Activated CD4-positive, alpha-beta T cell treated with anti-CD3 and anti-CD28 coated beads for 4 hours (primary cell): ENCODE measurements around the gene SLC17A3.

ENCODE experiments used
- DNase-seq, 2 donors: peaks; one replicate each; pipeline ENCODE4 v3.0.0-alpha.2; 2020

The SLC17A3 gene, protein sequence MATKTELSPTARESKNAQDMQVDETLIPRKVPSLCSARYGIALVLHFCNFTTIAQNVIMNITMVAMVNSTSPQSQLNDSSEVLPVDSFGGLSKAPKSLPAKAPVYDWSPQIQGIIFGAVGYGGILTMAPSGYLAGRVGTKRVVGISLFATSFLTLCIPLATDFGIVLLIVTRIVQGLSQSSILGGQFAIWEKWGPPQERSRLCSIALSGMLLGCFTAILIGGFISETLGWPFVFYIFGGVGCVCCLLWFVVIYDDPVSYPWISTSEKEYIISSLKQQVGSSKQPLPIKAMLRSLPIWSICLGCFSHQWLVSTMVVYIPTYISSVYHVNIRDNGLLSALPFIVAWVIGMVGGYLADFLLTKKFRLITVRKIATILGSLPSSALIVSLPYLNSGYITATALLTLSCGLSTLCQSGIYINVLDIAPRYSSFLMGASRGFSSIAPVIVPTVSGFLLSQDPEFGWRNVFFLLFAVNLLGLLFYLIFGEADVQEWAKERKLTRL

GRCh38 chr6:25874118-25874517 lies at the start of gene SLC17A3:
Gene SLC17A3, minus strand, starts transcription at chr6:25874243. Its CDS starts 5,856 bp downstream, at chr6:25868387.
- DNase-seq = no peak

- DNase-seq = no peak
These were observed 48.3 kb upstream of the SLC17A3 start for GRCh38 chr6:25922301-25922700.

GRCh38 chr6:25921525-25922203 lies 47.6 kb upstream of the SLC17A3 start:
- DNase-seq = no peak

DNA sequence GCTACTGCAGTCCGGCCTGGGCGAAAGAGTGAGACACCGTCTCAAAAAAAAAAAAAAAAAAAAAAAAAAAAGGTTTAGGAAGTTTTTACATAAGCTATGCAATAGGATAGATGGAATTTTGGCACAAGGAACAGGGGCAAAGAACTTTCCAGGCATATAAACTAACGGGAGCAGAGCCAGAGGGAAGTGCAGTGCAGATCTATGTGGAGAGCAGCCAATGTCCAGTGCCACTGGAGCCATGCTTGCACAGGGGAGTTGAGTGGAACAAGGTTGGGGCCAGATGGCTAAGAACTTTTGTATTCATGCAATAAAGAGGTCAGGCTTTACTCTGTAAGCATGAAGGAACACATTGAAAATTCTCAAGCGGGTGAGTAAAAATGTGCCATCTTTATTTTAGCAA lies 45.6 kb upstream of the SLC17A3 start:
- no peak for DNase-seq

DNA sequence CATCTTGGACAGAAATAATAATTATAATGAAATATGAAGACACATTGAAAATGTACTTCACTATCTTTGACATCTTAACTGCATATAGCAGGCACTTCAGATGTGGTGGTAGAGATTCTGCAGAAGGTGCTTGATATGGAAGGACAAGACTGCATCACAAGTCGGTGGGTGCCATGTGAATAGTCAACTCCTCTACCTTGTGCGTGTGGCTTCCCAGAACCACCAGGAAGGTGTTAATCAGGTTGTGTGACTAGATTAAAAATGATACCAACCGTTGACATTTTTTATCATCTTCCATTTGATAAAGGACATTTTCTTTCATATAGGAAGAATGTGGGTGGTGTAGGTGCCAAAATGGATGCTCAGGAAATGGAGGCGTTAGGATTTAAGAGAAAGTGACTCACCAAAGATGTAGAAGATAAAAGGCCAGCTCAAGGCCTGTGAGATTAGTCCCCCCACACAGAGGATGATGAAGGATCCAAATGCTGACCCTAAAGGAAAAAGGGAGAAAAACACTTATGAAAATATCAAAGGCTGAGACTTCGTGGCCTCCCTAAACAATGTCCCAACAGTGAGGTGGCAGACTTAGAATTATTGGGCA lies 44.1 kb upstream of the SLC17A3 start:
- DNase-seq = no peak

DNA sequence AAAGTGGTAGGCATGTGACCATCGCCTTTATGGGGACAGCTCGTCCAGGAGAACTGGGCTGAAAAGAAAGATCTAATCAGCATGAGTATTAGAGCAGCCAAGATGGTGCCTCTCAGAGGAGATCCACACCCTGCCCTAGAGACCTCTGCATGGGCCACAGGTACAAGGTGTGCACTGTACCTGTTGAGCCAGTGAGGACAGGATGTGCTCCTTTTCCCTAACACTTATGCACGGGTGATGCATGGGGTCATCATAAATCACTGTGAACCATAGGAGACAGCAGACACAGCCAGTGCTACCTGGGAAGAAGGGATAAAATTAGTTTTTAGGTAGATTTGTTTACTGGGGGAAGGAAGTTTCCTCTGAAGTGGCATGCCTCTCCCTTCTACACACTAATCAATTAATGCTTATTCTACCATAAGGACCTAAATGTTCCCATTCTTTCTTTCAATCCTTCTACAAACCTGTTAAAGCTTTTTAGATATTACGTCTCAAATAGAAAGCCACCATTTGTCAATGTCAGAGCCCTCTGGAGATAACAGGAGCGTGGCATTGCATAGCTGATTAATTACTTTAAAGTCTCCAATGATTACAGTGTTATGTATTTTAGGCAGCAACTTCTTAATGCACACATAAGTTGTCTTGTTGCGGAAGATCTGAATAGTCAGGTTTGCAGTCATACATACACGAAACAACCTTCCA lies 42.9 kb upstream of the SLC17A3 start:
- no peak for DNase-seq

DNA sequence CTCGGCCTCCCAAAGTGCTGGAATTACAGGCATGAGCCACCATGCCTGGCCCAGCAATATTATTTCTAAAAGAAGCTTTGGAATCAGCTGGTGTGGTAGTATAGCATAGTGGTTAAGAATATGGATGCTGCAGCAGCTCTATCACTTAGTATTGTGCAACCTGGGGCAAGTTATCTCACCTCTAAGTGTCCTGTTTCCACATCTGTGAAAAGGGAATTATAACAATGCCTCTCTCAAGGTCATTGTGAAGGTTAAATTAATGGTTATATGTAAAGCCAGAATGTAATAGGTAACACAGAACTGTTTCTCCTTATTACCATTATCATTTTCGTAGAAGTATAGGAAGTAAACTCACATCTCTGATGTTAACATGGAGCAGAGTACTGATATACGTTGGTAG lies 42.3 kb upstream of the SLC17A3 start:
- DNase-seq = no peak

- no peak for DNase-seq
These were observed 39.7 kb upstream of the SLC17A3 start for GRCh38 chr6:25913741-25914140.

GRCh38 chr6:25911351-25911750 lies 37.3 kb upstream of the SLC17A3 start:
- DNase-seq = no peak

DNA sequence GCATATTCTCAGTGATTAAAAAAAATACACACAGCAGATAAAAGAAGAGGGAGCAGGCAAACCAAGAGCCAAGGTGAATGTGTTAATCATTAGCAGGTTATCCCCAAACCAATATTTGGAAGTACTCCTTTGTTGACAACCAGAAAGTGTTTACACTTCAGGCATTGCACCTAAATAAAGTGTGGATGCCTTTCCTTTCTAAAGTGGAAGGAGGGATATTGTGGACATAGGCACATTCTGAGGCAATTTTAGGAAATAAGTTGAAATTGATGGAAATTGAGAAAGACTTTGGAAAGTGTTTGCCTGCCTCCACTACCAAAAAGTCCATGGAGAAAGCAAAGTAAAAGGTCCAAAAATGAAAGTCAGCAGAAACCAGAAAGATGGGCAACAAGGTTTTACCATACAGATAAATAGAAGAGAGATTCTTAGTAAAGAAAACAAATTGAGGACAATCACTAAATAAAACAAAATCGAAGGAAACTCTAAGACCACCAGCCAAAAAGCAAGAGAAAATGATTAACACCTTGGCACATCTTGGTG lies 33.5 kb upstream of the SLC17A3 start:
- no peak for DNase-seq

- DNase-seq = no peak
These were observed 29.5 kb upstream of the SLC17A3 start for GRCh38 chr6:25903467-25904099.

GRCh38 chr6:25902071-25902470 lies 28.0 kb upstream of the SLC17A3 start:
- DNase-seq = no peak

- no peak for DNase-seq
These were observed 26.8 kb upstream of the SLC17A3 start for GRCh38 chr6:25900843-25901242.

DNA sequence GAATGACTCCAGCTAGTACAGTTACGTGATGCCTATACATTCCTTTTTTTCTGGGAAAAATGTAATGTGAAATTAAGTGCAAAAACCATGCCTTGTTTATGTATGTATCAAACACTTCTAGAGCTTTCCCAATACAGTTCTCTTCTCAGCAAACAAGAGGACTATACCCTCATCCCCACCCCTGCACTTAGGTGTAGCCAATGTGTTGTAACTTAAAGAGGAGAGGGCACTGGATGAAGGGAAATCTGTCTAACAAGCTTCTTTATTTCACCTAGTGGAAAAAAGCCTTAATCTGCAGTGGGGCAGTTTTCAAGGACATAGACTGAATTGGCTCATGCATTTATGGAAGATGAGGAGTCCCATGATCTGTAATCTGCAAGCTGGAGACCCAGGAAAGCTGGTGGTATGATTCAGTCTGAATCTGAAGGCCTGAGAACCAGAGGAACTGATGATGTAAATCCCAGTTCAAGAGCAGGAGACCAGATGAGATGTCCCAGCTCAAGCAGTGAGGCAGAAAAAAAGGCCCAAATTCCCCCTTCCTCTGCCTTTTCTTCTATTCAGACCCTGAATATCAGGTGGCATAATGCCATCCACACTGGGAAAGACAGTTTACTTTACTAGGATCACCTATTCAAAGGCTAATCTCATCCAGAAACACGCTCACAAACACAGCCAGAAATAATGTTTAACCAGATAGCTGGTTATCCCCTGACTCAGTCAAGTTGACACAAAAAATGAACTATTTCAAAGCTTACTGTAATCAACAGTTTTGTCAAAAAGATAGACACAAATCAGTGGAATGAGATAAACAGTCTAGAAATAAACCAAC lies 25.8 kb upstream of the SLC17A3 start:
- DNase-seq = no peak

DNA sequence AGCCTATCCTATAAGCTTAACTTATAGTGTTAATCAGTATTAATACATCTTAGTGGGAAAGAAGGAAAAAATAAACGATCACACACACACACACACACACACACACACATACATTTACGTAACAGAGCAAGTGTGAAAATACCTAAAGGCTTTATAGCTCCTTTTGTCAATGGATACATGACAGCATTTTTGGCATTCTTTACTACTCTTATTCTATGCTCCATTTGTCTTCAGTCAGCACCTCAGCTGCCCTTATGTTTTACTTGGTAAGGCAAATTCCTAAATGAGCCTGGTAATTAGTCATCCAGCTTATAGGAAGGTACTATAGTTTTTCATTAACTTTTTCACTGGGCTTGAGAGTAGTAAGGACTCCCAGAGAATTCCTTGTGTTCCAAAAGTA lies 25.1 kb upstream of the SLC17A3 start:
- DNase-seq = no peak

DNA sequence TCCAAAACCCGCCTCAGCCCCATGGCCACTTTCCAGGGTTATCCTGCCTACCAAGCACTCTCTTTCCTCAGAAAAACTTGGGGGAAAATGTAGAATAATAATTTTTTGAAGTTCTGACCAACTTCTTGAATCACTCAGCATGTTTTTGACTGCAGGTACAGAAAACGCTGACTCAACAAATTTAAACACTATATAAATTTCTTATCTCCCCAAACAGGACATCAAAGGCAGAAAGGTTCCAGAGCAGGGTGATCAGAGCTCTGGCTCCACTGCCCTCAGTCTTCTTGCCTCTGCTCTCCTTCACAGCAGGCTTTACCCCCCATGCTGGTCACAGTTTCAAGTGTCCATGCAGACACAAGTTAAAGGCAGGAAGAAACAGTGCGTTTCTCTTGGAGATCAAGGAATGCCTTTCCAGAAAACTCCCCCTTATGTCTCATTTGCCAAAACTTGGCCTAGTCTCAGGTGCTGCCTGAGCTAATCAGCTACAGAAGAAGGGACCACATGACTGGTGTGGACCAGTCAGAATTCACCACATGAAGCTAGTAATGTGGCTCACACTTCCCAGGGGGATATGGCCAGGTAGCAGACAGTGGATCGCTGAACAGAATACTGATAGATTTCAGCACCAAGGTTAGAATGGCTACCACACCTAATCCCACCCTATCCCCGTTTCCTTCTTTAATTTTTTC lies 24.4 kb upstream of the SLC17A3 start:
- no peak for DNase-seq

DNA sequence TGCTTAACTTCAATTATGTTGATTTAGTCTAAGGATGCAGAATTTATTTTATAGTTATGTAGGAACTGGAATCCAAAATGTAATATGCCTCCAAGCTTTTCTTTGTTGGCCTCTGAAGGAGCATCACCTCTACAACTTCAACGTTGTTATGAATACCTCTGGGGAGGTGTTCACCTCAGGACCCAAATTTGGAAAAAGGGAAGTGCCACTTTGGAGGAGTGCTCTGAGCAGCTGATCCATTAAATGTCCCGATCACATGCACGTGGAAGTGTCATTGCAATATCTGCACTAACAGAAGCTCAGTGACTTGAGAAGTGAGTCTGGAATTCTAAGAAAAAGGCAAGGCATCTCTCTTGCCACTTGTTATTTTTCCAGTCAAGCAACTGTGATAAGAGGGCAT lies 22.2 kb upstream of the SLC17A3 start:
- no peak for DNase-seq

- DNase-seq = no peak
These were observed 21.7 kb upstream of the SLC17A3 start for GRCh38 chr6:25895771-25896170.

GRCh38 chr6:25893778-25894177 lies 19.7 kb upstream of the SLC17A3 start:
- no peak for DNase-seq

- no peak for DNase-seq
These were observed 18.8 kb upstream of the SLC17A3 start for GRCh38 chr6:25892877-25893276.
